Measurements from ENCODE around the gene FMN1. TPM values are rescaled to one million over a fixed set of nuclear protein-coding genes. Genes with fewer than 3 reads are reported as not detected.

The FMN1 gene
- polyA plus RNA-seq, 5 donors: 3.1 to 9.4 (median 6.8) TPM

DNA sequence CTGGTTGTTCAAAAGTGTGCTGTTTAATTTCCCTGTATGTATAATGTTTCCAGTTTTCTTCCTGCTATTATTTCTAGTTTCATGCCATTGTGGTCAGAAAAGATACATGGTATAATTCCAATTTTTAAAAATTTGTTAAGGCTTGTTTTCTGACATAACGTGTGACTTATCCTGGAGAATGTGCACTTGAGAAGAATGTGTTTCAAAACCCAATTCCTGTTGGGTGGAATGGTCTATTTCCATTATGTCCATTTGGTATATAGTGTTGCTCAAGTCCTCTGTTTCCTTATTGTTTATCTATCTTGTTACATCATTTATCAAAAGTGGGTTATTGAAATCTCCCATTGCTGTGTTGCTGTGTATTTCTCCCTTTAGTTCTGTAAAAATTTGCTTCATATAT, 261.3 kb downstream of the FMN1 start:
- no peak for DNase-seq

DNA sequence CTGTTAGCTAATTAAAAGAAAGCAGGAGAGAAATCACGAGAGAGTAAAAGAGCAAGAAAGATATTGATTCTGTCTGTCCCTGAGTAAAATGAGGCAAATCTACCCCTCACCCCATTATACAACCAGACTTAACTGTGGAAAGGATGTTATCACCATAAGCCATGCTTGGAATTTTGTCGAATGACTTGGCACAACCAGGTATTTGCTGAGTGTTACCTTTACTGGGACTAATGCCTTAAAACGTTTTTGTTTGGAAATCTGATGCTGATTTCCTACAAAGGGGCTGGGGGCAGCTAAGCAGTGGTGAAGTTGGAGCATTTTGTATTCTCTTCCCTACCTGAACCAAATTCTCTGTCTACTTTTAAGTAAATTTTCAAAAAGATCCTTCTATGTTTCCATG, 265.6 kb downstream of the FMN1 start:
- no peak for DNase-seq

DNA sequence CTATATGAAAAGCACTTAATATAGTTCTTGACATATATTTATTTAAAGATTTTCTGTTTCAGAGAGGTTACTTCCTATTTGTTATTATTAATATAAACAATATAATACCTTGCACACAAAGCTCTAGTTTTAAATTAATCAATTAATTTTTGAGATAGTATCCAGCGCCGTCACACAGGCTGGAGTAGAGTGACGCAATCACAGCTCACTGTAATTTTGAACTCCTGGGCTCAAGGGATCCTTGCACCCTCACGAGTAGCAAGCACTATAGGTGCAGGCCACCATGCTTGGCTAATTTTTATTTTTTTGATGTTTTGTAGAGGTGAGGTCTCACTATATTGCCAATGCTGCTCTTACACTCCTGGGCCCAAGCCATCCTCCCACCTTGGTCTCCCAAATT, 267.4 kb downstream of the FMN1 start:
- no peak for DNase-seq

DNA sequence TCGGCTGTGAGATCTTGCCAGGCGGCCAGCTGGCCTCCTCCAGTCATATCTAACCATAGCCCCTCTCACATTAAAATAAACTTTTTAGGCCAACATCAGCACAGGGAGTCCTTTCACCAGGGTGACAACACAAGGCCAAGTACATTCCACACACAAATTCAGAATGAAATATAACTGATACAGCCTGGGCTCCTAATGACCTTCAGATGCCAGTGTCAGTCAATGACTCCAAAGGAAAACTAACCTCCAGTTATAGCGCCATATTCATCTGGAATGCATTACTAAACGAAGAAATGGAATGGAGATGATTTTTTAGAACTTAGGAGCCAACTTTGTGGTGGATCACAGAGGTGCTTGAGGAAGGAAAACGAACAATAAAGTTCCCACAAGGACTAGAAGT, 271.3 kb downstream of the FMN1 start:
- DNase-seq: no peak

DNA sequence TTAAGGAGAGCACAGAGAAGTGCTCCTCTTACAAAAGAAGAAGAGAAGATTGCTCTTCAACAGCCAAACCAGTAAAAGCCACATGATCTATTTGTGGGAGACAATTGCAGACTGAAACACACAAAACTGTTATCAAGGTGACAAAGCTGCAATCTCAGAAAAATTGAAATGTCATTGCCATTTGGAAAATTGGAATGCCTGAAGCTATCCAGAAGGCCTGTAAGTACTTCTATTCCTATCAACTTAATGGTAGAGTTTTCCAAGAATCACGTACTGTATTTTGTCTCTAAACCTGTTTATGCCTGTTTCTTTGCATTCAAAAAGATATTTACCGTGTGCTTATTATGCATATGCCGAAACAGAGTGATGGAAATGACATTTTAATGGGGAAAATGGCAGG, 272.0 kb downstream of the FMN1 start:
- no peak for DNase-seq

DNA sequence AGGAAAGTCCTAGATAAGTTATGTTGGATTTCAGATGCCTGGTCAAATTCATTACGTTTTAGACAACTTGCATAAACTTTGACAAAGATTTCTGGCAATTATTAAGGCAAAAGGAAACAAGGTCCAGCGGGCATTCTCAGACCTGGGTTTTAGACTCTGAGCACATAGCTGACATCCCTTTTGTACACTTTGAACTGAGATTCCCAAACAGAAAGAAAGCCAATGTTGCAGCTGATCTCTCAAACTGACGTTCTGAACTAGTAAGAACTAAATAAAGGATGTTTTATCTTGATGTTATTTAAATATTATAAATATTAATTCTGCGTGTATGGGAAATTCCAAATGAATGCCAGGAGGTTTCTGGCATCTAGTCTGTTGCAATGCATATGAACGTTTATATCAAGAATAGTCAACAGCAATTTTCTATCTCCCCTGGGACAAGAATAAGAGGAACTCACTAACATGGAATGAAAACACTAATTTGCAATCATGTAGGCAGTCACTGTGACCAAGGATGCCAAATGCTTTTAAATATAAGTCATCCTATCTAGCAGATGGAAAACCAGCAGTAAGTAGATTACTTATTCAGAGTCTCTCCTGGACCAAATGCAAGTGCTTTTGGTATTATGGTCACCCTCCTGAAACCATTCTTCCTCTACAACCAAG, 274.6 kb downstream of the FMN1 start:
- DNase-seq: no peak

DNA sequence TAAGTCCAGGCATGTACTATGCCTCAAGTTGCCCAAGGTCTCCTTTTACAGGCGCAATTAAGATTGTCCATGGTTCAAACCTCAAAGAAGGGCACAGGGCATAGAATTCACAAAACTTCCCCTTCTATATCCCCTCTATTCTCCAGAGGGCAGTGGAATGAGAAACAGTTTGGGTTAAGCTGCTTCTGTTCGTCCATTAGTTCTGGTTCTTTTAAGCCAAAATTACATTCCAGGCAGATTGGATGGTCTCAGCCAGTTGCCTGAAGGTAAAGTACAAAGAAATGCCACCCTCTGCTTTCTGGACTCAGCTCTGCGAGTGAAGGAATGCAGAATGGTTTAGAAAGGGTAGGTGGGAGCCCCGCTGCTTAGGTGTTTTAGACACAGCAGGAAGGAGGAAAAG, 276.0 kb downstream of the FMN1 start:
- DNase-seq: no peak

DNA sequence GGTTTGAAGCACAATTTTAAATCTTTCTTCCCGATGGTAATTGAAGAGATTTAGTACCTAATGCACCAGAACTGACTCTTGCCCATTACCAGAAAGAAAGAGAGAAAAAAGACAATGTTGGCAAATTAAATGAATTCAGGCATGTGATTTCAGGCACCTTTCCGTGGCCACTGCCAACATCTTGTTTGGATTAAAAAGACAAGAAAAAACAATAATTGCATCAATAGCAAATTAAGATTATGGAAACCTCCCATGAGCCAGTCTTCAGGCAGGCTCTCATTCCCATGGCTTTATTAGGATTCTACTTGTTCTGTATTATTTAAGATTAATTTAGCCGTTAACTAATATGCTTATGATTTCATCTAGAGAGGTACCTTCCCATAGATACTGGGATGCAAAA, 283.7 kb downstream of the FMN1 start:
- no peak for DNase-seq

DNA sequence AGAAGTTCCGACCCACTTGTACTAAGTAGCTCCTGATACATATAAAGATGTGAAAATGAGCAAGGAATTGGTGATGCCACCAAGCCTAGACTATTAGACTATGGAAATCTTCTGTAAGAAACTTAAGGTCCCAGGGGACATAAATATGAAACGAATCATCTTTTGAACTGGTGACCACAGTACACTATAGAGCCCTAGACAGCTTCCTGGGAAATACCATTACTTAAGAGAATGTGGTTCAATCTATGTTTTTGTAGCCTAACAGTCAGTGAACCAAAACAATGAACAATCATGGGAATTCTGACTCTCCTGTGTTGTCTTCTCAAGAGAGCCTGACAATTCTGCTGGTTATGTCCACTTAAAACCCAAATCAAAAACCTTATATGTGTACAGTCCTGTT, 285.1 kb downstream of the FMN1 start:
- no peak for DNase-seq

DNA sequence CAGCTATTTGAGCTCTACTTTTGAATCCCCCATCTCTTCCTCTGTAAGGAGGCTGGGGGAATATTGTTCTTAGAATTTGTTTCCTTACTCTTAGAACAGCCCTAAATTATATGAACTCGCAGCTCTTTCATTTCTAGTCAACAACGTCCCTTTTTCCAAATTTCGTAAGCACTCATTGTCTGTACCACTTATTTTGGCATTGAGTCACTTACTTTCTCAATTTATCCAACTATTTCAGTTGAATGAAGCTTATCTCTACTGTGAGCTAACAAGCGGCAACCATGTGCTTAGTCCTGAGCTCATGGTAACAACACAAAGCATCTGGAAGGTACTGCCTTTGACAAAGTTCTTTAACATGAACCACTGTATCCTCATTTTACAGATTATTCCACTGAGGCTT, 285.6 kb downstream of the FMN1 start:
- no peak for DNase-seq

DNA sequence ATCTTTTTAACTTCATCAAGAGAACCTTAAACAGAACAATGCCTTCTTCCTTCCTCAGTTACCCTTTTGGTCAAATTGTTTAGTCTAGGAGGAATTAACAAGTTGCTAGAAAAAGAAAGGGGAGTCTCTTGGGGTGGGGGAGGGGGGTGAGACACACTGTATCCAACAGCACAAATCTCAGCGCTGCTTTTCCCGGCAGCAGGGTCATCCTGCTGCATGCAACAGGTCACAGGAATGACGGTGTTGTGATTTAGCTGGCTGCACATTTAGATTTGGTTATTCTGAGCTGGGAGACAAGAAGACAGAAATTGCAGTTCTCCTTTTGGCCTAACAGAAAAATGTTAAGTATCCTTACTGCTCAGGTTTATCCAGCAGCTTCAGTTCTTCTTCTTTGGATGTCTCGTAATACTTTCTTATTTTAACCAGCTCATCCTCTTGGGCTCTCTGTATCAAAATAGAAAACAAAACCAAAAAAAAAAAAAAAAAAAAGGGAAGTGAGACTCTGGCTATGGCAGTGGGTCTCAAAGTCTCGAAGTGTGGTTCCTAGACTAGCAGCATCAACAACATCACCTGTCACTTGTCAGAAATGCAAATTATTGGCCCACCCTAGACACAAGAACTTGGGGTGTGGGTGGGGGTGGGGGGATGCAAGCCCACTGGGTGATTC, 286.2 kb downstream of the FMN1 start:
- DNase-seq: no peak

DNA sequence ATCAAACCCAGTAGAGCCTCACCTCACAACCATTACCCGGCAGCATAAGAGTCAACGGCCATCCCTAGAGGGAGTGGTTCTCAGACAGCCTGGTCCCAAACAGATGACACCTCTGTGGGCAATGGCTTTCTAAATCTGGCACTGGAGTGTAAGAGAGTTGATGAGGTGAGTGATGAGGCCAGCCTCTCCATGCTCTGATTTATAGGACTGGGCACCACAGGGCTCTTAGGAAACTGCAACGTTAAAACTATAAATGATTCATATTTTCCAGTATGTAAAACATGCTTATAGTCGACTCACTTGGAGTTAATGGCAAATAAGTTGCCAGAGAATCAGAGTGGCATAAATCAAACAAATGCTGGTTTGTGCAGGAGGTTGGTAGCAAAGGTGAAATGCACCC, 289.0 kb downstream of the FMN1 start:
- DNase-seq: no peak

DNA sequence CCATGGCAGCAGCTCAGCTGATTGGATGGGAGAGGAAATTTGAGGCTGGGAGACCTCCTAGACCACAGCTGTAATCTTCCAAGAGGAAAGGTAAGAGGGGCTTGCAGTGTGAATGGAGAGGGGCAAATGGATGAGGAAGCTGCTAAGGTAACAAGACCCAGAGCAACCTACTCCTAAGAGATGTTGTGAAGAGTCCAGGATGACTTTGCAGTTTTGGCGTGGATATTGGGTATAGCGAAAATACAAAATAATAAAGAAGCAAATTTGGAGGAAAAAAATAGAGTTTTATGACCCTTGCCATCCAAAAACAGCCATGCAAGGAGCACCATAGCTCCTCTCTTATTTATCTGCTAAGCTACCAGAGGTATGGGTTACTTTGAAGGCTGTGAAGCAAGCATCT, 290.1 kb downstream of the FMN1 start:
- no peak for DNase-seq

DNA sequence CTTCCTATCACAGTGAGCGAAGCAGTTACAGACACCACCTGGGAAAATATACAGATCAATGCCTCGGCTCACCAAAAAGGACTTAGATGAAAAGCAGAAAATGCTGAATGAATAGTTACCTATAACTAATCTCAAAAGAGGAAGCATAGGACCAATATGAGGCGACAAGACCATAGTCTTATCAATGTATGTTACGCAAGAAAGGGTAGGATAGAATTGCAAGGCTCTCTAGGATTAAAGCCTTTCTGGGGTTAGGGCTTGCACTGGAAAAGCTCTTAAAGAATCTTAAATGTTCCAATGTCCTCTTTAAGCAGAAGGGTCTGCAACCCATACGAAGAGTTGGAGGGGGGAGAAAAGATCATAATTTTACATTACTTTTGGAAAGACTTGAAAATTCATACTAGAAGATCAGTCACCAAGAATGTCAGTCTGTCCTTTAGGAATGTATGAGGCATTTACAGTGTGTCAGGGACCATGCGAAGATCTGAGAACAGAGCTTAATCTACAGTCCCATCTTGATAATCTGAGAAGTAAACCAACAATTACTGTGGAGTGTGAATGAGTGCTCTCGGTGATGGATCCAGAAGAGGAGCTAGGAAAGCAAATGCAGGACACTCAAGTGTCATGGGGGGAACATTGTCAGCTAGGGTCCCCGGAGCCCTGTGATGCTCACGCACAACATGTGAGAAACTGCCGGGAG, 290.8 kb downstream of the FMN1 start:
- no peak for DNase-seq

DNA sequence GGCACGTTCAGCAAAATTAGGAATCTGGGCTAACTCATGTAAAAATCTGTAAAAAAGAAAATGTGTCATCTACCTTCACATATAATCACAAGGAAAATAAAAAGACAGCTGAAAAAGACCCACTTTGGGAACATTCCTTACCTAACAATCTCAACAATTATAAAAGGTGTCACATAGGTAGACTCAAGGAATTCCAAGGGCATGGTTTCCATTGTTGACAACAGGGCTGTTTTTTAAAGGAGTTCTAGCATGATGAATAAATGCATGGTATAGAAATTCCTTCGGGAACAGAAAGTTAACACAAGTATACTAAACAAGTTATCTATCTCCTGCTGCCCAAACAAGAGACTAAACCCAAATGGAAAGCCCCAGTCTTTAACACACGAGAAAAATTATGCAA, 292.5 kb downstream of the FMN1 start:
- no peak for DNase-seq

DNA sequence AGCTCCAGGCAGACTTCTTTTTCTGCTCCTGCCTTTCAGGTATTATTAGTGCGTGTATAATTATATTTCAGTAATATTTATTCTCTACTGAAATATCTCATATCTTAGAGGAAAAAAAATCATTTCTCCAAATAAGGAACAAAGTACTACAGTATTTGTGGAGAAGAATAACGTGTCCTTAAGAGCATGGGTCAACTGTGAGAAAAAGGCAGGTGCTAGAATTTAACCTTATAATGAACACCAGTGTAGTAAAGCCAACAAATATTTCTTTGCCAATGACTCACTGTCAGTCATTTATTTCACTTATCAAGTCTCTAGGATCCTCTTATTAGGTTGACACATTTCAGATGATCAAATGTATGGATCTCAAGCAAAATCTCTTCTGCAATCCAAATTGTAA, 293.3 kb downstream of the FMN1 start:
- DNase-seq: no peak

DNA sequence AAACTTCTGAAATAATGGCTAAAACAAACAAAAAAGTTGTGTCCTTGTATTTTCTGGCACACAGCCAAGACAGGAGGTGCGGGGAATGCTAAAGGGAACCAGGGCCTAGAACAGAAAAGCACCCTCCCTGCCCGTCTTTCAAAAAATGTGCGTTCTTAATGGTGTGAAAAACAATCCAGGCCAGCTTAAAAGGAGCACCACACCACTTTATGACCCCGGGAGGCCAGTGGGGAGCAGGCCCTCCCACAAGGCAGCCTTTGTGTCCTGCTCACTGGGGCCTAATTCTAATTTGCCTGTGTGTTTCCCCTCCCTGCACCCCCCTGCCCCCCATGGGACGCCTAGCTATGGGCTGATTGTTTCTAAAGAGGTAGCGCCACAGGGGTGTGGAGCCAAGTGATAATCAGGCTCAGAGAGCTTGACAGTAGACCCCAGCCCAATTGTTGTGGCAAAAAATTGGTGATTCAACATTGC, 295.4 kb downstream of the FMN1 start:
- no peak for DNase-seq

DNA sequence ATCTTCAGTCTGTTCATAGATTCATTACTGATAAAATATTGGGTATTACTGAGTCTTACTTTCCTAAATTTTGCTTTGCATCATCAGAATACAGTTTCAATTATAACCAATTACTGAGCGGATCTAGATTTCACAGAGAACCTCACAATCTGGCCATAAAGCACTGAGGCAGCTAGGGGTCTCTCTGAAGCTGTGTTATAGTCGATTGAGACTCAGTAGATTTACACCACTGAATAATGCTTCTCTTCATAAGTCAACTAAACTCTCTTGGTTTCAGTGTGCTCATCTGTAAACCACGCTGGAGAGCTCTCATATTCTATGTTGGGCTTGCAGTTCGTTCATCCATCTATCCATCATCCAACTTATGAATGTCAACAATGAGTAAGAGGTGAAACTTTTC, 296.1 kb downstream of the FMN1 start:
- DNase-seq: no peak

DNA sequence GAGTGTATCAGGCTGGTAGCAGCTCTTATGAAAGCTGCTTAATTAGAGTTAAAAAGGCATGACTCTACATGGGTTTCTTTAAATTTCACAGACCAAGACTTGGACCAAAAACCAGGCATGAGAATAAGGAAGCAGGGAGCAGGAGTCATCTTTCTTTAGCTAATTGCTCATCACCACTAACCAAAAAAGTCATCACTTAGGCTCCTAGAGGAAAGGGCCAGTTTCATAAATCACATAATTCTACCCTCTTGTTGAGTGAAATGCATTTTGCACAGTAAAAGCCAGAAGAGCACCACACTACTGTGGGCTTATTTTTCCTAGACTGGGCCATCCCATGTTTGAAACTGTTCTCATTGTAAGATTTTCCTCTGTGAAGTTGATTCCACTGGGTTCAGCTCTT, 301.1 kb downstream of the FMN1 start:
- DNase-seq: no peak

DNA sequence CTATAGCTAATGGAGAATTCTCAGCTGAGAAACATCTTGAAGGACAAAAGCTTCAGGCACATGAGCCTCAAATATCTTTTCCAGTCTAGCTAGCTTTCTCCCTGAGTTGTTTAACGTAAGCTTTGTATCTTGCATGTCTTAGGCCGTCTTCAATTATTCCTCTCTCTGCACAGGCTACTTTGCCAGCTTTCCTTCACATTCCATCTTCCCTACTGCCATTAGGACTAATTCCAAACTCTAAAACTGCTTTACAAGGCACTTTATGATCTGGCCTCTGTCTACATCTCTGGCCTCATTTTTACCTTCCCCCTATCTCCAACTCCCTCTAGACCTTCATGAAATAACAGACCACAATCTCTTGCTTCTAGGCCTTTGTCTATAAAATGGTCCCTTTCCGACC, 305.3 kb downstream of the FMN1 start:
- no peak for DNase-seq

DNA sequence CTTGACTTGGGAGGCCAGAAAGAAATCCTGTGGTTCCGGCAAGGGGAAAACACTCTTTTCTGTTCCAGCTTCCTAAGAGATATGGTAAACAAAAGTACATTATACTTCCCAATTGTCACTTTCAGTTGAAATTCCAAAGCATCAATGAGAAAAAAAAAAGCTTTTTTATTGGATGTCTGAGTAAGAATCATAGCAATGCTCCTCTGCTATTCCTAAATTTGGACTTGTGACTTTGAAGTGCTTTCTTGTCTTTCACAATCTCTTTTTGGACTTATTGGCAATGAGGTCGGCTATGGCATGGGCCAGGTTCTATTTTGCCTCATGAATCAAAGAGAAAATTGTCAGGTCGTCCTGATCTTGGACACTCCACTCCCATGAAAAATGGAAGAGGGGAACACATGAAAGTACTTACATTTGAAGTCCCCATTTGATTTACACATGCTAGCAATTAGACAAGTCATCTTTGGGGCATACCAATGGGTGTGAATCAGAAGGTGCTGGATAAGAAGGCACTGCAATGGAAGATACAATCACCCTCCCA, 306.2 kb downstream of the FMN1 start:
- no peak for DNase-seq

DNA sequence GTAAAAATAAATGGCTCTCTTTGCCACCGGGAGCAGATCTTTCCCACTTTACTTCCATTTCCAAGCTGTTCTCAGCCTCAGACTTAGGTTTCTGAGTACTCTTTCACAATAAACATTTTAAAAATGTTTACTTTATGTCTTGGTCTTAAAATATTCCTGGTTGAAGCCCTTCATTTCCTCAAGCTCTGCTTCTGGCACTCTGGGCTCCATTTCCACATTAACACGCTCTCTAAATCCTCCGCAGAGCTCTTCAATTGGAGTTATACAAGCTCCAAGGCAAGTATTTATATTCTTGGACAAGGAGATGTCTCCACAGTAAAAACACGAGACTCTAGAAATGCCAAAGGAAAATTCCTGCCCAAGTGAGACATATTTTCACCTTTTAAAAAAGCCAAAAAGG, 307.4 kb downstream of the FMN1 start:
- no peak for DNase-seq

DNA sequence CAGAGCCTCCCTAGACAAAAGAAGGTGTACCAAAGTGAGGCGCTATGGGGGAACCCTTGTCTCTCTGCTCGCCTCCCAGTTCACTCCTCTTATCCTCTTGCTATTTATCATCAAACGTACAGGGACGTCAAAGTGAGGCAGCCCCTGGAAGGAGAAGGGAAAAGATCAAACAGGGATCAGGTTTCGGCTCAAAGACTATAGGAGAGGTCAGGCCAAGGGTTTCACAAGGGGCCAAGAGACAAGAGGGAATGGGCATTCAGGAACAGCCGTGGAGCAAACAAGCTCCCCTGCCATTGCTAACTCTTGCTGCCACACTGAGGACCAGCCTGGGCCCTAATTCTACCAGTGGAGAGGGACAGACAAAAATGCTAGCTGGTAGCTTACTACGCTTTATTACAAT, 308.1 kb downstream of the FMN1 start:
- no peak for DNase-seq
